ENCODE measurements around the gene POP4.
A peak's percentile ranks its signal among the peaks of the same experiment; 100 is the strongest.
"Not testable (repeated sequence)": the region's sequence is repeated elsewhere in the genome, so short reads cannot be mapped to it uniquely, and the experiment has no call there.

Gene POP4

GRCh38 chr19:29614046-29614445 lies 8.0 kb downstream of the POP4 start:
- no peak for DNase-seq

- no peak for DNase-seq
Measured at GRCh38 chr19:29614780-29615179, 8.7 kb downstream of the POP4 start.

GRCh38 chr19:29615891-29616425 lies 9.9 kb downstream of the POP4 start:
- no peak for DNase-seq

- no peak for DNase-seq
Measured at GRCh38 chr19:29616541-29616940, 10.5 kb downstream of the POP4 start.

GRCh38 chr19:29617366-29618266 lies 11.5 kb downstream of the POP4 start:
- DNase-seq, result no peak

- no peak for DNase-seq
Measured at GRCh38 chr19:29618434-29618833, 12.4 kb downstream of the POP4 start.

- no peak for DNase-seq
Measured at GRCh38 chr19:29618871-29619270, 12.8 kb downstream of the POP4 start.

- DNase-seq, result no peak
Measured at GRCh38 chr19:29620931-29621351, 14.9 kb downstream of the POP4 start.

GRCh38 chr19:29622166-29623070 lies 16.3 kb downstream of the POP4 start:
- no peak for DNase-seq

- DNase-seq, result peak in 1 of 4 experiments; percentile 10
Measured at GRCh38 chr19:29623726-29624488, 17.8 kb downstream of the POP4 start.

- DNase-seq, result no peak
Measured at GRCh38 chr19:29624489-29625185, 18.6 kb downstream of the POP4 start.

GRCh38 chr19:29625186-29625651 lies 19.1 kb downstream of the POP4 start:
- DNase-seq, result no peak

GRCh38 chr19:29626386-29626785 lies 20.3 kb downstream of the POP4 start:
- DNase-seq, result no peak

GRCh38 chr19:29626832-29627231 lies 20.7 kb downstream of the POP4 start:
- not testable (repeated sequence) for DNase-seq

GRCh38 chr19:29628661-29629385 lies 22.7 kb downstream of the POP4 start:
- no peak for DNase-seq

- no peak for DNase-seq
Measured at GRCh38 chr19:29629836-29630534, 23.9 kb downstream of the POP4 start.

- no peak for DNase-seq
Measured at GRCh38 chr19:29630655-29631054, 24.6 kb downstream of the POP4 start.

- DNase-seq, result no peak
Measured at GRCh38 chr19:29631450-29631849, 25.4 kb downstream of the POP4 start.

- no peak for DNase-seq
Measured at GRCh38 chr19:29634002-29634401, 27.9 kb downstream of the POP4 start.

- no peak for DNase-seq
Measured at GRCh38 chr19:29634423-29635130, 28.5 kb downstream of the POP4 start.

Data from activated CD4-positive, CD25-positive, alpha-beta regulatory T cell (primary cell).